Colonic mucosa (tissue), 4 donors: ENCODE results near the gene DNM1. TPM values are rescaled to one million over a fixed set of nuclear protein-coding genes. Genes with fewer than 3 reads are reported as not detected.

Source experiments
- DNase-seq: peaks from one replicate; pipeline ENCODE4 v3.0.0-alpha.2; 2020
- H3K27ac ChIP-seq: fragments of 200-600 bp; one replicate; pipeline ENCODE4 v1.8.0; 2021
- H3K27me3 ChIP-seq: fragments of 200-600 bp; one replicate; pipeline ENCODE4 v1.8.0; 2021
- H3K36me3 ChIP-seq: fragments of 200-600 bp; one replicate; pipeline ENCODE4 v1.8.0; 2021
- H3K4me1 ChIP-seq: fragments of 200-600 bp; one replicate; pipeline ENCODE4 v1.8.0; 2021; ENCODE audit warnings: mild to moderate bottlenecking
- H3K4me3 ChIP-seq: fragments of 200-600 bp; one replicate; pipeline ENCODE4 v1.8.0; 2021
- H3K9ac ChIP-seq, 2 donors: one replicate each; pipeline ENCODE4 v1.7.0; 2013; ENCODE audit warnings: control low read depth in 2 of 2, low read depth in 2 of 2, low read length in 2 of 2
- H3K9me3 ChIP-seq: fragments of 200-600 bp; one replicate; pipeline ENCODE4 v1.8.0; 2021
- intact Hi-C: fragments of 100-400 bp; cut with DNase I; formaldehyde crosslinking; loops from one replicate; pipeline ENCODE4 v1.14.1; 2022
- total RNA-seq, 2 donors: library from RNA; stranded (reverse); fragmentation: NEBNext Ultra II Directional in 1 of 2; extraction: Animal tissue kit (Norgen Biotek cat#: 25700) in 1 of 2; gene quantifications; one replicate each; pipeline ENCODE4 v1.2.1, GENCODE V29; 2021
- TF ChIP-seq, protein P1 (sequence below): fragments of 200-600 bp; IDR thresholded peaks from one replicate; pipeline ENCODE4 v1.8.0; 2022; ENCODE audit warnings: antibody characterized with exemption, mild to moderate bottlenecking
- donor health status: healthy.
- donor health status: DM: no; HTN: no; CAD: no.
- donor health status: DM: no; HTN: no; CAD: no.

DNM1 gene
- total RNA-seq, 2 donors from 2014 or later, result 2.5 to 6.8 TPM

GRCh38 chr9:128218172-128218517, 15.0 kb downstream of the DNM1 start:
- Histone ChIP-seq H3K4me1 (peaks cover 5% of the 10 kb centered on the region), H3K4me3 (peak overlapping the region; percentile 32), H3K36me3 (no peaks in the 10 kb centered on the region), H3K27ac (no peak overlapping the region), H3K9ac (peak overlapping the region; percentile 13 to 38), H3K27me3 (no peaks in the 10 kb centered on the region), H3K9me3 (no peaks in the 10 kb centered on the region)
- no peak for DNase-seq
- intact Hi-C loops, result no loop called here
- TF ChIP-seq, protein P1, sequence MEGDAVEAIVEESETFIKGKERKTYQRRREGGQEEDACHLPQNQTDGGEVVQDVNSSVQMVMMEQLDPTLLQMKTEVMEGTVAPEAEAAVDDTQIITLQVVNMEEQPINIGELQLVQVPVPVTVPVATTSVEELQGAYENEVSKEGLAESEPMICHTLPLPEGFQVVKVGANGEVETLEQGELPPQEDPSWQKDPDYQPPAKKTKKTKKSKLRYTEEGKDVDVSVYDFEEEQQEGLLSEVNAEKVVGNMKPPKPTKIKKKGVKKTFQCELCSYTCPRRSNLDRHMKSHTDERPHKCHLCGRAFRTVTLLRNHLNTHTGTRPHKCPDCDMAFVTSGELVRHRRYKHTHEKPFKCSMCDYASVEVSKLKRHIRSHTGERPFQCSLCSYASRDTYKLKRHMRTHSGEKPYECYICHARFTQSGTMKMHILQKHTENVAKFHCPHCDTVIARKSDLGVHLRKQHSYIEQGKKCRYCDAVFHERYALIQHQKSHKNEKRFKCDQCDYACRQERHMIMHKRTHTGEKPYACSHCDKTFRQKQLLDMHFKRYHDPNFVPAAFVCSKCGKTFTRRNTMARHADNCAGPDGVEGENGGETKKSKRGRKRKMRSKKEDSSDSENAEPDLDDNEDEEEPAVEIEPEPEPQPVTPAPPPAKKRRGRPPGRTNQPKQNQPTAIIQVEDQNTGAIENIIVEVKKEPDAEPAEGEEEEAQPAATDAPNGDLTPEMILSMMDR, result no peak

DNA sequence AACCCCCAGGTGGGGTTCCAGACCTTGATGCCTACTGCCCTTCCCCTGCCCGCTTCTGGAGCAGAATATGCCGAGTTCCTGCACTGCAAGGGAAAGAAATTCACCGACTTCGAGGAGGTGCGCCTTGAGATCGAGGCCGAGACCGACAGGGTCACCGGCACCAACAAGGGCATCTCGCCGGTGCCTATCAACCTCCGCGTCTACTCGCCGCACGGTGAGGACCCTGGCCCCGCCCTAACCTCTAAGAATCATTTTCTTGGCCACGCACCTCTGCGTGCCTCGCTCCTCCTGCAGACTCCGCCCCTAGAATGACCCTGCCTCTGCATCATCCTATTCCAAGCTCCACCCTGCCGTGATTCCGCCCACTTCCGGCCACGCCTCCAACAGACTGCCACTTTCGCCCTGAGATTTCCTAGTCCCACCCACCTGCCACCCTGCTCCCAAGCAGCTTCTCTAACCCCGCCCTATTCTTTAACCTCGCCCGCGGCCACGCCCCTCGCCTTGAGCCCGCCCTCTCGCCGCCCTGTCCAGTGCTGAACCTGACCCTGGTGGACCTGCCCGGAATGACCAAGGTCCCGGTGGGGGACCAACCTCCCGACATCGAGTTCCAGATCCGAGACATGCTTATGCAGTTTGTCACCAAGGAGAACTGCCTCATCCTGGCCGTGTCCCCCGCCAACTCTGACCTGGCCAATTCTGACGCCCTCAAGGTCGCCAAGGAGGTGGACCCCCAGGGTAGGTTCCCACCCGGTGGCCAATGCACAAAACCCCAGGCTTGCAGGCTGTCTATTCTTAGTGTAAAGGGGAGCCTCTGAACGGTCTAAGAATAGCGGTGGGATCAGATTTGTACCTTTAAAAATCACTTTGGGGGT, 15.6 kb downstream of the DNM1 start:
- H3K27ac ChIP-seq, result no peak overlapping the region

GRCh38 chr9:128219831-128220230, 16.7 kb downstream of the DNM1 start:
- TF ChIP-seq, protein P1, result no peak
- intact Hi-C loops, result no loop called here
- H3K9ac ChIP-seq, result no peak overlapping the region
- no peaks in the 10 kb centered on the region for H3K27me3 ChIP-seq
- no peak overlapping the region for H3K27ac ChIP-seq
- DNase-seq, result no peak
- H3K36me3 ChIP-seq, result no peaks in the 10 kb centered on the region
- H3K4me1 ChIP-seq, result peaks cover 5% of the 10 kb centered on the region
- no peaks in the 10 kb centered on the region for H3K9me3 ChIP-seq
- no peak overlapping the region for H3K4me3 ChIP-seq

More for the DNA sequence above, 15.6 kb downstream of the DNM1 start:
- DNase-seq, result peak; percentile 99
- H3K27me3 ChIP-seq, result no peaks in the 10 kb centered on the region
- H3K36me3 ChIP-seq, result no peaks in the 10 kb centered on the region
- H3K4me1 ChIP-seq, result peaks cover 5% of the 10 kb centered on the region
- H3K9ac ChIP-seq, result peak overlapping the region; percentile 13 to 38
- H3K9me3 ChIP-seq, result no peaks in the 10 kb centered on the region
- intact Hi-C loops, result no loop called here
- H3K4me3 ChIP-seq, result peak overlapping the region; percentile 32
- TF ChIP-seq, protein P1, result no peak

- Histone ChIP-seq H3K36me3 (no peaks in the 10 kb centered on the region), H3K4me3 (no peak overlapping the region), H3K27me3 (no peaks in the 10 kb centered on the region), H3K9me3 (no peaks in the 10 kb centered on the region), H3K9ac (no peak overlapping the region), H3K4me1 (peaks cover 5% of the 10 kb centered on the region), H3K27ac (no peak overlapping the region)
- DNase-seq, result no peak
- intact Hi-C loops, result no loop called here
- TF ChIP-seq, protein P1, result no peak
Observed at GRCh38 chr9:128222026-128222425, 18.8 kb downstream of the DNM1 start.

DNA sequence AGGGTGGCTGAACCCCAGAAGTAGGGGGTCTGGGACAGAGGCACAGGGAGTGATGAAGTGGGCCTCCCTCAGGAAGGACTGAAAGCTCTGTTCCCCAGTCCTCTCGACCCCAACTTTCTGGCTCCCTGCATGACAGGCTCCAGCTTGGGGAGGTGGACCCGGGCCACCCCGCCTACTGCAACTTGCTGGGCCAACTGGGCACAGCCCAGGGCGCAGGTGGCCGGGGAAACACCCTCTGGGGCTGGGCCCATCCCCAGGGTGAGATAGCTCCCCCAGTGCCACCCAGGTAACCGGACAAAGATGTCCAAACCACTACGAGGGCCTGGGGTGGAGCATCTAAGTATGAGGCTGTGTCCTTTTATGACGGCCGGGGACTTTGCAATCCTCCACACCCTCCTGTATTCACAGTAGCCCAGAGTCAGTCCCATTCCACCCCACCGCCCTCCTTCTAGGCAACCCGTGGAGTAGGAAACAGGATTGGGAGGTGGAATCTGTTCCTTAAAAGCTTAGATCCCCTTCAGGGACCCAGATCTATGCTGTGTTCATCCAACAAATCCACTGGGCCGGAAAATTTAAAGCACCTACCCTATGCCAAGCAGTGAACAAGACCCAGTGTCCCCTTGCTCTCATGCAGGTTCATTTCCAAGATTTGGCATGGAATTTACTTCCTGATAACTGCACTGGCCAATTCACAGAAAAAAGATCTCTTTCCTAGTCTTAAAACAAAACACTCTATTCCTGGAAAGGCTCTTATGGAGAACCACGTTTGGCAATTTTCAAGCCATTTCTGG, 19.9 kb downstream of the DNM1 start:
- no peak for DNase-seq
- peaks cover 4% of the 10 kb centered on the region for H3K4me1 ChIP-seq
- no peak overlapping the region for H3K4me3 ChIP-seq
- H3K9ac ChIP-seq, result no peak overlapping the region
- H3K27ac ChIP-seq, result no peak overlapping the region
- H3K9me3 ChIP-seq, result no peaks in the 10 kb centered on the region
- H3K27me3 ChIP-seq, result no peaks in the 10 kb centered on the region
- H3K36me3 ChIP-seq, result no peaks in the 10 kb centered on the region
- intact Hi-C loops, result no loop called here
- TF ChIP-seq, protein P1, result no peak
